Adrenal gland (tissue), 5 donors: ENCODE measurements around the gene TENT5A.

Source experiments
- POLR2A ChIP-seq, 2 donors: fragments of 450-650 bp; IDR thresholded peaks; one replicate each; pipeline ENCODE4 v1.6.1; 2017; ENCODE audit warnings: antibody characterized with exemption in 2 of 2, mild to moderate bottlenecking in 2 of 2, moderate library complexity in 1 of 2
- TF ChIP-seq, protein P1 (sequence below), 6 experiments: fragments of 450-650 bp in 4 of 6; fragments of 200-600 bp in 2 of 6; sonication (generic) in 1 of 6; IDR thresholded peaks; 1 replicate in 5 of 6; 2 replicates in 1 of 6; pipeline versions ENCODE4 v1.5.1 to v1.8.0; 2016 to 2021; ENCODE audit warnings: antibody characterized with exemption in 6 of 6, mild to moderate bottlenecking in 2 of 6, moderate library complexity in 1 of 6
- donor health status: DM: no; HTN: no; CAD: no.

DNA sequence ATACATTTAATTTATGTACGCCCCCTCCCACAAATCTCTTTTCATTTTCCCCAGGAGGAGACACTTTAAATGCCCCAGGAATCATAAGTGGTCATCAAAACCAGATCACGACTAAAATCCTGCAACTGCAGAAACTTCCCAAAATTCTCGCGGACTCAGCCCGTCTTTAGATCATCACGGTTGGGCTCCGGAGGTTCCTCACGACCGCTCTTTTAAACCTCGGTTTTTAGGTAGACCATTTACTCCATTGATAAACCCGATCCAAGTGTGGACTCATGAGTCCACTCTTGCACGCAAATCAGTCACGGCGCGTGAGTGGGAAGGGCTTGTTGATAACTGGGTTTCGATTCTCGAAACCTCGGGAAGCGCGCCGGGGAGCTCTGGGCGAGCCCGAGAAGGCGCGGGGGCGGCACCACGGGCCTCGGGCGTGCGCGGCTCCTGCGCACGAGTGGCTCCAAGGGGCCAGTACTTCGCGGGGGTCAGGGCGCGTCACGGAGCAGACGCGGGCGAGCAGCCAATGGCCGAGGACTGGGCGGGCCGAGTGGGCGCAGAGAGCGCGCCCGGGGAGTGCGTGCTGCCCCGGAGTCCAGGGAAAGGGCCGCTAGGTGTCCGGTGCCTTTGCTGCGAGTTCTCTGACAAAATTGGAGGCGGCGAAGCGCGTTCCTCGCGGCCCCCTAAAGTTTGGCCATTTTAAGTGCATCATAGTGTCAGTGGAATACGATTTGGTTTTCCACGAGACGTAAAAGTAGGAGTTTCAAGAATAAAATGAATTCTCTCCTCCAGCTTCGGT, 635 bp upstream of the TENT5A start:
- TF ChIP-seq, protein P1, sequence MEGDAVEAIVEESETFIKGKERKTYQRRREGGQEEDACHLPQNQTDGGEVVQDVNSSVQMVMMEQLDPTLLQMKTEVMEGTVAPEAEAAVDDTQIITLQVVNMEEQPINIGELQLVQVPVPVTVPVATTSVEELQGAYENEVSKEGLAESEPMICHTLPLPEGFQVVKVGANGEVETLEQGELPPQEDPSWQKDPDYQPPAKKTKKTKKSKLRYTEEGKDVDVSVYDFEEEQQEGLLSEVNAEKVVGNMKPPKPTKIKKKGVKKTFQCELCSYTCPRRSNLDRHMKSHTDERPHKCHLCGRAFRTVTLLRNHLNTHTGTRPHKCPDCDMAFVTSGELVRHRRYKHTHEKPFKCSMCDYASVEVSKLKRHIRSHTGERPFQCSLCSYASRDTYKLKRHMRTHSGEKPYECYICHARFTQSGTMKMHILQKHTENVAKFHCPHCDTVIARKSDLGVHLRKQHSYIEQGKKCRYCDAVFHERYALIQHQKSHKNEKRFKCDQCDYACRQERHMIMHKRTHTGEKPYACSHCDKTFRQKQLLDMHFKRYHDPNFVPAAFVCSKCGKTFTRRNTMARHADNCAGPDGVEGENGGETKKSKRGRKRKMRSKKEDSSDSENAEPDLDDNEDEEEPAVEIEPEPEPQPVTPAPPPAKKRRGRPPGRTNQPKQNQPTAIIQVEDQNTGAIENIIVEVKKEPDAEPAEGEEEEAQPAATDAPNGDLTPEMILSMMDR (IDR thresholded peaks at IDR 0.05): peak in 2 of 6 experiments; percentile 20 to 53
- TF ChIP-seq POLR2A (IDR thresholded peaks at IDR 0.05): peak; percentile 93 to 94
